ENCODE measurements around the gene ATG4B.

GRCh38 chr2:241676665-241677064, 39.2 kb downstream of the ATG4B start:
- no peak for TF ChIP-seq POLR2A (IDR thresholded peaks at IDR 0.05; ENCODE audit: low read length)
- no peak for TF ChIP-seq GATA1 (IDR thresholded peaks at IDR 0.05; ENCODE audit: low read depth, low read length)
